Ishikawa (cell line): ENCODE data around the gene MRPL58.

Source experiments
- CEBPB ChIP-seq: IDR thresholded peaks from 2 replicates; pipeline ENCODE4 v1.6.1; 2012
- CREB1 ChIP-seq: IDR thresholded peaks from 2 replicates; pipeline ENCODE4 v1.6.1; 2012; ENCODE audit warnings: low read depth
- EGR1 ChIP-seq: IDR thresholded peaks from 2 replicates; pipeline ENCODE4 v1.6.1; 2012
- EP300 ChIP-seq: IDR thresholded peaks from 2 replicates; pipeline ENCODE4 v1.6.1; 2012; ENCODE audit warnings: borderline replicate concordance
- FOXM1 ChIP-seq: IDR thresholded peaks from 2 replicates; pipeline ENCODE4 v1.6.1; 2012; ENCODE audit warnings: low read depth, borderline replicate concordance
- MAX ChIP-seq: IDR thresholded peaks from 2 replicates; pipeline ENCODE4 v1.6.1; 2012
- RAD21 ChIP-seq: IDR thresholded peaks from 2 replicates; pipeline ENCODE4 v1.6.1; 2012; ENCODE audit warnings: low read depth
- REST ChIP-seq: IDR thresholded peaks from 2 replicates; pipeline ENCODE4 v1.6.1; 2012; ENCODE audit warnings: low read depth, mild to moderate bottlenecking
- TAF1 ChIP-seq: IDR thresholded peaks from 2 replicates; pipeline ENCODE4 v1.6.1; 2012; ENCODE audit warnings: low read depth, mild to moderate bottlenecking
- TCF12 ChIP-seq: IDR thresholded peaks from 2 replicates; pipeline ENCODE4 v1.6.1; 2012; ENCODE audit warnings: low read depth
- TEAD4 ChIP-seq: IDR thresholded peaks from 2 replicates; pipeline ENCODE4 v1.6.1; 2012
- USF1 ChIP-seq: IDR thresholded peaks from 2 replicates; pipeline ENCODE4 v1.6.1; 2012
- YY1 ChIP-seq: IDR thresholded peaks from 2 replicates; pipeline ENCODE4 v1.6.1; 2012; ENCODE audit warnings: low read depth
- ZBTB7A ChIP-seq: IDR thresholded peaks from 2 replicates; pipeline ENCODE4 v1.6.1; 2012; ENCODE audit warnings: low read depth

- no peak for TF ChIP-seq TEAD4
- no peak for TF ChIP-seq ZBTB7A
- no peak for TF ChIP-seq TAF1
- TF ChIP-seq EP300: no peak
- TF ChIP-seq MAX: no peak
- TF ChIP-seq RAD21: peak; percentile 21; the same call in 1 of the 2 replicates
- TF ChIP-seq TCF12: no peak
- TF ChIP-seq CREB1: no peak
- no peak for TF ChIP-seq FOXM1
- no peak for TF ChIP-seq YY1
- TF ChIP-seq EGR1: no peak
- TF ChIP-seq REST: no peak
- TF ChIP-seq CEBPB: no peak
- no peak for TF ChIP-seq USF1
Observed at GRCh38 chr17:75064867-75065561, 52.5 kb downstream of the MRPL58 start.
